HEK293 (cell line): ENCODE results near the gene GPR141.

Source experiments
- CTCF ChIA-PET: fragments of 350-600 bp; formaldehyde crosslinking; extraction: SDS; loops from one replicate; lab custom pipeline; 2021; ENCODE audit warnings: antibody characterized with exemption; lab: Yijun Ruan, JAX
- POLR2A ChIA-PET: fragments of 300-600 bp; formaldehyde crosslinking; extraction: SDS; loops from one replicate; lab custom pipeline; 2020; ENCODE audit warnings: antibody characterized with exemption, inconsistent platforms; lab: Yijun Ruan, JAX
- H3K27ac ChIP-seq: fragments of 200-500 bp; sonication (Bioruptor generic); 2 replicates; pipeline ENCODE4 v1.5.1; 2014; ENCODE audit warnings: low read depth, low read length, control low read depth, inconsistent platforms; ENCODE audit errors: extremely low read depth
- H3K36me3 ChIP-seq, 2 experiments: fragments of 200-500 bp in 1 of 2; sonication (Bioruptor generic) in 1 of 2; 1 replicate in 1 of 2; 2 replicates in 1 of 2; pipeline ENCODE4 v1.5.1; 2014 to 2017; ENCODE audit warnings: inconsistent platforms in 2 of 2, low read length in 2 of 2; ENCODE audit not compliant: control insufficient read depth in 2 of 2, insufficient read depth in 1 of 2
- H3K4me1 ChIP-seq: fragments of 200-500 bp; sonication (Bioruptor generic); 2 replicates; pipeline ENCODE4 v1.5.1; 2014; ENCODE audit warnings: mild to moderate bottlenecking, low read length, inconsistent platforms; ENCODE audit not compliant: control insufficient read depth, insufficient read depth
- H3K4me3 ChIP-seq: 2 replicates; pipeline ENCODE4 v1.5.1; 2011; ENCODE audit warnings: low read depth, mild to moderate bottlenecking, control low read depth, low read length, moderate library complexity
- H3K9me3 ChIP-seq: fragments of 200-500 bp; sonication (Bioruptor generic); 2 replicates; pipeline ENCODE4 v1.5.1; 2014; ENCODE audit warnings: low read depth, low read length, inconsistent platforms; ENCODE audit not compliant: control insufficient read depth, insufficient read depth
- BCL11B ChIP-seq: fragments of 450-650 bp; formaldehyde crosslinking; IDR thresholded peaks from 2 replicates; pipeline ENCODE4 v1.5.1; 2016; ENCODE audit warnings: low read depth, missing biosample characterization, missing genetic modification characterization
- GLIS2 ChIP-seq: fragments of 450-650 bp; formaldehyde crosslinking; IDR thresholded peaks from 2 replicates; pipeline ENCODE4 v1.5.1; 2016; ENCODE audit warnings: missing biosample characterization, missing genetic modification characterization
- HOXC10 ChIP-seq: sonication (generic); formaldehyde crosslinking; IDR thresholded peaks from 2 replicates; pipeline ENCODE4 v1.8.1; 2023; ENCODE audit warnings: mild to moderate bottlenecking, missing genetic modification reagents
- KLF1 ChIP-seq: fragments of 450-650 bp; formaldehyde crosslinking; IDR thresholded peaks from 2 replicates; pipeline ENCODE4 v1.5.1; 2016; ENCODE audit warnings: missing biosample characterization, missing genetic modification characterization
- SP2 ChIP-seq: fragments of 450-650 bp; formaldehyde crosslinking; IDR thresholded peaks from 2 replicates; pipeline ENCODE4 v1.5.1; 2016; ENCODE audit warnings: missing biosample characterization, missing genetic modification characterization
- WT1 ChIP-seq: fragments of 450-650 bp; formaldehyde crosslinking; IDR thresholded peaks from 2 replicates; pipeline ENCODE4 v1.5.1; 2016; ENCODE audit warnings: missing biosample characterization, missing genetic modification characterization
- ZNF174 ChIP-seq: fragments of 450-650 bp; formaldehyde crosslinking; IDR thresholded peaks from 2 replicates; pipeline ENCODE4 v1.5.0; 2017; ENCODE audit warnings: missing biosample characterization, mild to moderate bottlenecking, missing genetic modification characterization
- ZNF175 ChIP-seq: fragments of 450-650 bp; formaldehyde crosslinking; IDR thresholded peaks from 2 replicates; pipeline ENCODE4 v1.5.1; 2016; ENCODE audit warnings: missing biosample characterization, missing genetic modification characterization
- ZNF184 ChIP-seq: fragments of 450-650 bp; IDR thresholded peaks from 2 replicates; pipeline ENCODE4 v1.5.1; 2018; ENCODE audit warnings: missing biosample characterization, mild to moderate bottlenecking, missing genetic modification characterization
- ZNF239 ChIP-seq: fragments of 450-650 bp; formaldehyde crosslinking; IDR thresholded peaks from 2 replicates; pipeline ENCODE4 v1.5.1; 2016; ENCODE audit warnings: missing biosample characterization, missing genetic modification characterization
- ZNF292 ChIP-seq: fragments of 450-650 bp; formaldehyde crosslinking; IDR thresholded peaks from 2 replicates; pipeline ENCODE4 v1.5.1; 2016; ENCODE audit warnings: low read depth, missing biosample characterization, missing genetic modification characterization, borderline replicate concordance
- ZNF354C ChIP-seq: fragments of 450-650 bp; formaldehyde crosslinking; IDR thresholded peaks from 2 replicates; pipeline ENCODE4 v1.5.1; 2016; ENCODE audit warnings: missing biosample characterization, missing genetic modification characterization, low read depth, borderline replicate concordance
- ZNF37A ChIP-seq: fragments of 450-650 bp; IDR thresholded peaks from 2 replicates; pipeline ENCODE4 v1.5.1; 2018; ENCODE audit warnings: missing biosample characterization, missing genetic modification characterization
- ZNF394 ChIP-seq: fragments of 450-650 bp; formaldehyde crosslinking; IDR thresholded peaks from 2 replicates; pipeline ENCODE4 v1.5.1; 2016; ENCODE audit warnings: missing biosample characterization, missing genetic modification characterization, mild to moderate bottlenecking, moderate library complexity, borderline replicate concordance
- ZNF423 ChIP-seq: fragments of 450-650 bp; formaldehyde crosslinking; IDR thresholded peaks from 2 replicates; pipeline ENCODE4 v1.5.1; 2016; ENCODE audit warnings: missing biosample characterization, missing genetic modification characterization
- ZNF561 ChIP-seq: fragments of 450-650 bp; IDR thresholded peaks from 2 replicates; pipeline ENCODE4 v1.5.1; 2018; ENCODE audit warnings: missing biosample characterization, missing genetic modification characterization, borderline replicate concordance
- ZNF76 ChIP-seq: fragments of 450-650 bp; formaldehyde crosslinking; IDR thresholded peaks from 2 replicates; pipeline ENCODE4; 2016; ENCODE audit warnings: low read depth, missing biosample characterization, missing genetic modification characterization, borderline replicate concordance
- ZNF776 ChIP-seq: fragments of 450-650 bp; formaldehyde crosslinking; IDR thresholded peaks from 2 replicates; pipeline ENCODE4 v1.5.0; 2017; ENCODE audit warnings: missing biosample characterization, missing genetic modification characterization, borderline replicate concordance
- TF ChIP-seq, protein P1 (sequence below): fragments of 450-650 bp; formaldehyde crosslinking; IDR thresholded peaks from 2 replicates; pipeline ENCODE4 v1.5.1; 2016; ENCODE audit warnings: missing biosample characterization, missing genetic modification characterization, borderline replicate concordance
- TF ChIP-seq, protein P2 (sequence below): fragments of 450-650 bp; formaldehyde crosslinking; IDR thresholded peaks from 2 replicates; pipeline ENCODE4 v1.5.1; 2016; ENCODE audit warnings: missing biosample characterization, missing genetic modification characterization
- TF ChIP-seq, protein P3 (sequence below): fragments of 450-650 bp; formaldehyde crosslinking; conservative IDR thresholded peaks from 2 replicates; pipeline ENCODE4 v1.5.1; 2016; ENCODE audit warnings: low read depth, missing biosample characterization, missing genetic modification characterization
- TF ChIP-seq, protein P4 (sequence below): fragments of 450-650 bp; formaldehyde crosslinking; IDR thresholded peaks from 2 replicates; pipeline ENCODE4 v1.5.1; 2016; ENCODE audit warnings: missing biosample characterization, missing genetic modification characterization

GPR141 gene

DNA sequence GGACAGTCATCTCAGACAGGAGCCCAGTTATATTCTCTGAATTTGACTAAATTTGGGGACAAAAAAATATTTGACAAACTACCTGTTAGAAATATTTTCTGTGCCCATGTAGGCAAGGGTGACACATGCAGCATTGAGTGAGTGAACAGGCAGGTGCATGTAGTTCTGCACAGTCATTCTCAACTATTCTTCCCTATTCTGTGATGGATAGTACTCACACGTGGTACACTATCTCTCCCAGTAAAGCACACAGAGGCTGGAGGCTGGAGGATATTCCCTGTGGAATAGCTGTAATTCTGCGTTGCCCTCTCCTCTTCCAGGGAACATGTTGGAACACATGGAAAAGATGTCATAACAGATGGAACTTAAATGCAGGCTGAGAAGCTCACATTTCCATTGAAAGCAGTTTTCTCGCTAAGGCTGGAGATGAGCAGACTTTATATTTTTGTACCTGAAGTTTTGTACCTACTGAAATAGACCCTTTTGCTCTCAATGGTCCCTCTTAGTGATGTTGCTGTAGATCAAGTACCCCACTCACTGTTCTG is 75.0 kb downstream of the GPR141 start (continued):
- no peak for TF ChIP-seq GLIS2 (tag by site-specific recombination)
- no peak for TF ChIP-seq ZNF561 (tag by site-specific recombination)
- no peak for TF ChIP-seq SP2 (tag by site-specific recombination)
- no peak for TF ChIP-seq HOXC10 (CRISPR knock-in tag)
- no peak for TF ChIP-seq ZNF76
- no peak for TF ChIP-seq ZNF292 (tag by site-specific recombination)
- TF ChIP-seq, protein P1, sequence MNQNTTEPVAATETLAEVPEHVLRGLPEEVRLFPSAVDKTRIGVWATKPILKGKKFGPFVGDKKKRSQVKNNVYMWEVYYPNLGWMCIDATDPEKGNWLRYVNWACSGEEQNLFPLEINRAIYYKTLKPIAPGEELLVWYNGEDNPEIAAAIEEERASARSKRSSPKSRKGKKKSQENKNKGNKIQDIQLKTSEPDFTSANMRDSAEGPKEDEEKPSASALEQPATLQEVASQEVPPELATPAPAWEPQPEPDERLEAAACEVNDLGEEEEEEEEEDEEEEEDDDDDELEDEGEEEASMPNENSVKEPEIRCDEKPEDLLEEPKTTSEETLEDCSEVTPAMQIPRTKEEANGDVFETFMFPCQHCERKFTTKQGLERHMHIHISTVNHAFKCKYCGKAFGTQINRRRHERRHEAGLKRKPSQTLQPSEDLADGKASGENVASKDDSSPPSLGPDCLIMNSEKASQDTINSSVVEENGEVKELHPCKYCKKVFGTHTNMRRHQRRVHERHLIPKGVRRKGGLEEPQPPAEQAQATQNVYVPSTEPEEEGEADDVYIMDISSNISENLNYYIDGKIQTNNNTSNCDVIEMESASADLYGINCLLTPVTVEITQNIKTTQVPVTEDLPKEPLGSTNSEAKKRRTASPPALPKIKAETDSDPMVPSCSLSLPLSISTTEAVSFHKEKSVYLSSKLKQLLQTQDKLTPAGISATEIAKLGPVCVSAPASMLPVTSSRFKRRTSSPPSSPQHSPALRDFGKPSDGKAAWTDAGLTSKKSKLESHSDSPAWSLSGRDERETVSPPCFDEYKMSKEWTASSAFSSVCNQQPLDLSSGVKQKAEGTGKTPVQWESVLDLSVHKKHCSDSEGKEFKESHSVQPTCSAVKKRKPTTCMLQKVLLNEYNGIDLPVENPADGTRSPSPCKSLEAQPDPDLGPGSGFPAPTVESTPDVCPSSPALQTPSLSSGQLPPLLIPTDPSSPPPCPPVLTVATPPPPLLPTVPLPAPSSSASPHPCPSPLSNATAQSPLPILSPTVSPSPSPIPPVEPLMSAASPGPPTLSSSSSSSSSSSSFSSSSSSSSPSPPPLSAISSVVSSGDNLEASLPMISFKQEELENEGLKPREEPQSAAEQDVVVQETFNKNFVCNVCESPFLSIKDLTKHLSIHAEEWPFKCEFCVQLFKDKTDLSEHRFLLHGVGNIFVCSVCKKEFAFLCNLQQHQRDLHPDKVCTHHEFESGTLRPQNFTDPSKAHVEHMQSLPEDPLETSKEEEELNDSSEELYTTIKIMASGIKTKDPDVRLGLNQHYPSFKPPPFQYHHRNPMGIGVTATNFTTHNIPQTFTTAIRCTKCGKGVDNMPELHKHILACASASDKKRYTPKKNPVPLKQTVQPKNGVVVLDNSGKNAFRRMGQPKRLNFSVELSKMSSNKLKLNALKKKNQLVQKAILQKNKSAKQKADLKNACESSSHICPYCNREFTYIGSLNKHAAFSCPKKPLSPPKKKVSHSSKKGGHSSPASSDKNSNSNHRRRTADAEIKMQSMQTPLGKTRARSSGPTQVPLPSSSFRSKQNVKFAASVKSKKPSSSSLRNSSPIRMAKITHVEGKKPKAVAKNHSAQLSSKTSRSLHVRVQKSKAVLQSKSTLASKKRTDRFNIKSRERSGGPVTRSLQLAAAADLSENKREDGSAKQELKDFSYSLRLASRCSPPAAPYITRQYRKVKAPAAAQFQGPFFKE (tag by site-specific recombination), result no peak
- TF ChIP-seq ZNF175, result no peak
- TF ChIP-seq ZNF354C (tag by site-specific recombination), result no peak

DNA sequence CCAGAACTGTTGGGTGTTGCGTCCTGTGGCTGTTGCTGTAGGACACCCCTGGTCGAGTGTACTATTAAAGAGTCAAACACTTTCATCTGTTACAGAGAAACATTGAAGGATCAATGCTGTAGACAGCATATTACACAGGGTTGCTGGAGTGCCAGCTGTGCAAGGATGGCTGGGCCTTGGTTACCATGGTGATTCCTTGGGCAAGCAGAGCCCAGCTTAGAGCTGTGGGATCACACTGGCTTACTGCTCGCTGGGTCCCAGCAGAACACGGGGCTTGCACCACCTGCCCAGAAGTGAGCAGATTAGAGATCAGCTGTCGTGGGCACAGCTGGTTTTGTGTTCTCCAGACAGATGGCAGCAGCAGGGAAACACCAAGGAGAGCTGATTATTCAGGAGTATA is 76.0 kb downstream of the GPR141 start:
- H3K4me1 ChIP-seq, result 0 out of 2 replicates have a peak, but pooled peaks cover 2% of the 10 kb centered on the region
- no peaks in the 10 kb centered on the region for H3K9me3 ChIP-seq
- no peak overlapping the region for H3K4me3 ChIP-seq
- no peaks in the 10 kb centered on the region for H3K36me3 ChIP-seq
- POLR2A ChIA-PET, result no interaction called here
- CTCF ChIA-PET, result no interaction called here
- no peak overlapping the region for H3K27ac ChIP-seq
- no peak for TF ChIP-seq ZNF76
- TF ChIP-seq ZNF184 (tag by site-specific recombination), result no peak
- TF ChIP-seq, protein P2, sequence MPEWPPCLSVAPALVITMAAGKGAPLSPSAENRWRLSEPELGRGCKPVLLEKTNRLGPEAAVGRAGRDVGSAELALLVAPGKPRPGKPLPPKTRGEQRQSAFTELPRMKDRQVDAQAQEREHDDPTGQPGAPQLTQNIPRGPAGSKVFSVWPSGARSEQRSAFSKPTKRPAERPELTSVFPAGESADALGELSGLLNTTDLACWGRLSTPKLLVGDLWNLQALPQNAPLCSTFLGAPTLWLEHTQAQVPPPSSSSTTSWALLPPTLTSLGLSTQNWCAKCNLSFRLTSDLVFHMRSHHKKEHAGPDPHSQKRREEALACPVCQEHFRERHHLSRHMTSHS (tag by site-specific recombination), result no peak
- TF ChIP-seq WT1, result no peak
- no peak for TF ChIP-seq ZNF354C (tag by site-specific recombination)
- no peak for TF ChIP-seq ZNF776
- no peak for TF ChIP-seq BCL11B (tag by site-specific recombination)
- TF ChIP-seq, all 188 proteins: peak for 0

- Histone ChIP-seq H3K36me3 (no peaks in the 10 kb centered on the region), H3K9me3 (no peaks in the 10 kb centered on the region), H3K4me1 (no peaks in the 10 kb centered on the region), H3K27ac (no peak overlapping the region), H3K4me3 (no peak overlapping the region)
- POLR2A ChIA-PET, result no interaction called here
- CTCF ChIA-PET, result no interaction called here
- no peak for TF ChIP-seq ZNF394 (tag by site-specific recombination)
- TF ChIP-seq, protein P3, sequence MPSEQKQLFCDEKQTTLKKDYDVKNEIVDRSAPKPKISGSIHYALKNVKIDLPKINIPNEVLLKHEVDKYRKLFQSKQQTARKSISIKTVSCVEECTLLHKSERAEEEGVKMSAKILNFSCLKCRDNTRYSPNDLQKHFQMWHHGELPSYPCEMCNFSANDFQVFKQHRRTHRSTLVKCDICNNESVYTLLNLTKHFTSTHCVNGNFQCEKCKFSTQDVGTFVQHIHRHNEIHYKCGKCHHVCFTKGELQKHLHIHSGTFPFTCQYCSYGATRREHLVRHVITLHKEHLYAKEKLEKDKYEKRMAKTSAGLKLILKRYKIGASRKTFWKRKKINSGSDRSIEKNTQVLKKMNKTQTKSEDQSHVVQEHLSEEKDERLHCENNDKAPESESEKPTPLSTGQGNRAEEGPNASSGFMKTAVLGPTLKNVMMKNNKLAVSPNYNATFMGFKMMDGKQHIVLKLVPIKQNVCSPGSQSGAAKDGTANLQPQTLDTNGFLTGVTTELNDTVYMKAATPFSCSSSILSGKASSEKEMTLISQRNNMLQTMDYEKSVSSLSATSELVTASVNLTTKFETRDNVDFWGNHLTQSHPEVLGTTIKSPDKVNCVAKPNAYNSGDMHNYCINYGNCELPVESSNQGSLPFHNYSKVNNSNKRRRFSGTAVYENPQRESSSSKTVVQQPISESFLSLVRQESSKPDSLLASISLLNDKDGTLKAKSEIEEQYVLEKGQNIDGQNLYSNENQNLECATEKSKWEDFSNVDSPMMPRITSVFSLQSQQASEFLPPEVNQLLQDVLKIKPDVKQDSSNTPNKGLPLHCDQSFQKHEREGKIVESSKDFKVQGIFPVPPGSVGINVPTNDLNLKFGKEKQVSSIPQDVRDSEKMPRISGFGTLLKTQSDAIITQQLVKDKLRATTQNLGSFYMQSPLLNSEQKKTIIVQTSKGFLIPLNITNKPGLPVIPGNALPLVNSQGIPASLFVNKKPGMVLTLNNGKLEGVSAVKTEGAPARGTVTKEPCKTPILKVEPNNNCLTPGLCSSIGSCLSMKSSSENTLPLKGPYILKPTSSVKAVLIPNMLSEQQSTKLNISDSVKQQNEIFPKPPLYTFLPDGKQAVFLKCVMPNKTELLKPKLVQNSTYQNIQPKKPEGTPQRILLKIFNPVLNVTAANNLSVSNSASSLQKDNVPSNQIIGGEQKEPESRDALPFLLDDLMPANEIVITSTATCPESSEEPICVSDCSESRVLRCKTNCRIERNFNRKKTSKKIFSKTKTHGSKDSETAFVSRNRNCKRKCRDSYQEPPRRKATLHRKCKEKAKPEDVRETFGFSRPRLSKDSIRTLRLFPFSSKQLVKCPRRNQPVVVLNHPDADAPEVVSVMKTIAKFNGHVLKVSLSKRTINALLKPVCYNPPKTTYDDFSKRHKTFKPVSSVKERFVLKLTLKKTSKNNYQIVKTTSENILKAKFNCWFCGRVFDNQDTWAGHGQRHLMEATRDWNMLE, result no peak
- TF ChIP-seq, protein P4, sequence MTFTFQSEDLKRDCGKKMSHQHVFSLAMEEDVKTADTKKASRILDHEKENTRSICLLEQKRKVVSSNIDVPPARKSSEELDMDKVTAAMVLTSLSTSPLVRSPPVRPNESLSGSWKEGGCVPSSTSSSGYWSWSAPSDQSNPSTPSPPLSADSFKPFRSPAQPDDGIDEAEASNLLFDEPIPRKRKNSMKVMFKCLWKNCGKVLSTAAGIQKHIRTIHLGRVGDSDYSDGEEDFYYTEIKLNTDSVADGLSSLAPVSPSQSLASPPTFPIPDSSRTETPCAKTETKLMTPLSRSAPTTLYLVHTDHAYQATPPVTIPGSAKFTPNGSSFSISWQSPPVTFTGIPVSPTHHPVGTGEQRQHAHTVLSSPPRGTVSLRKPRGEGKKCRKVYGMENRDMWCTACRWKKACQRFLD (tag by site-specific recombination), result no peak
- no peak for TF ChIP-seq ZNF239 (tag by site-specific recombination)
- no peak for TF ChIP-seq ZNF37A (tag by site-specific recombination)
- TF ChIP-seq ZNF423 (tag by site-specific recombination), result no peak
- no peak for TF ChIP-seq KLF1 (tag by site-specific recombination)
- TF ChIP-seq ZNF174, result no peak
Measured at GRCh38 chr7:37765421-37765829, 81.9 kb downstream of the GPR141 start.
